ENCODE data around the gene CDKL1.
A peak's percentile ranks its signal among the peaks of the same experiment; 100 is the strongest.

Gene CDKL1

GRCh38 chr14:50340963-50341362 is 55.7 kb downstream of the CDKL1 start:
- no peak overlapping the region for H2AFZ ChIP-seq (ENCODE audit: low read depth, low read length)
- no peaks in the 10 kb centered on the region for H3K79me1 ChIP-seq (replicated peaks; ENCODE audit: low read length, poor library complexity, severe bottlenecking)
- peak overlapping the region in 1 of 2 experiments; percentile 75 for H2BK12ac ChIP-seq (ENCODE audit: low read length in 2 of 2)
- 86% methylated on average over 8 of the region's 9 CpGs for whole genome bisulfite sequencing
- H3K9me3 ChIP-seq (ENCODE audit: control insufficient read depth, low read length): no peaks in the 10 kb centered on the region
- H3K14ac ChIP-seq (ENCODE audit: low read length in 2 of 2): peak overlapping the region in 1 of 2 experiments; percentile 51
- DNase-seq: no peak
- no peak overlapping the region for H2AK5ac ChIP-seq (ENCODE audit: low read length, severe bottlenecking)
- H3K4ac ChIP-seq (ENCODE audit: low read depth in 1 of 2, low read length in 2 of 2): no peak overlapping the region
- H2BK120ac ChIP-seq (ENCODE audit: low read depth, low read length): no peak overlapping the region
- no peak overlapping the region for H4K8ac ChIP-seq (ENCODE audit: low read length)
- H3K18ac ChIP-seq (ENCODE audit: low read depth in 1 of 2, low read length in 2 of 2): peak overlapping the region in 1 of 2 experiments; percentile 6
- no peak overlapping the region for H2BK5ac ChIP-seq (ENCODE audit: low read depth, low read length, poor library complexity, severe bottlenecking)
- H3K4me1 ChIP-seq (ENCODE audit: control insufficient read depth, insufficient read depth, low read depth, low read length): peaks cover 8% of the 10 kb centered on the region
- no peak overlapping the region for H3K9ac ChIP-seq (ENCODE audit: low read length)
- H3K4me2 ChIP-seq (ENCODE audit: low read length, poor library complexity, severe bottlenecking): no peak overlapping the region
- H3K27ac ChIP-seq (ENCODE audit: low read length, poor library complexity, severe bottlenecking): no peak overlapping the region
- H4K91ac ChIP-seq (ENCODE audit: low read length): no peak overlapping the region
- H3K27me3 ChIP-seq (ENCODE audit: control insufficient read depth in 1 of 2, insufficient read depth in 1 of 2, low read length in 2 of 2): no peaks in the 10 kb centered on the region
- H3K23ac ChIP-seq (ENCODE audit: low read length in 2 of 2): no peak overlapping the region
- H2BK15ac ChIP-seq (ENCODE audit: low read depth, poor library complexity, severe bottlenecking): no peak overlapping the region
- H3K36me3 ChIP-seq (ENCODE audit: control insufficient read depth in 1 of 2, insufficient read depth in 2 of 2, low read depth in 1 of 2, low read length in 2 of 2): peaks cover 3 to 8% of the 10 kb centered on the region in 2 experiments
- no peak overlapping the region for H3K4me3 ChIP-seq (ENCODE audit: insufficient read depth in 1 of 2, low read depth in 1 of 2, low read length in 2 of 2)

GRCh38 chr14:50340045-50340444 is 56.6 kb downstream of the CDKL1 start:
- Histone ChIP-seq H2BK15ac (ENCODE audit: low read depth, poor library complexity, severe bottlenecking) (no peak overlapping the region), H3K23ac (ENCODE audit: low read length in 2 of 2) (no peak overlapping the region), H3K9ac (ENCODE audit: low read length) (no peak overlapping the region), H3K36me3 (ENCODE audit: control insufficient read depth in 1 of 2, insufficient read depth in 2 of 2, low read depth in 1 of 2, low read length in 2 of 2) (peaks cover 3 to 8% of the 10 kb centered on the region in 2 experiments), H3K4me3 (ENCODE audit: insufficient read depth in 1 of 2, low read depth in 1 of 2, low read length in 2 of 2) (no peak overlapping the region), H3K4me1 (ENCODE audit: control insufficient read depth, insufficient read depth, low read depth, low read length) (peaks cover 13% of the 10 kb centered on the region), H2BK120ac (ENCODE audit: low read depth, low read length) (no peak overlapping the region), H4K8ac (ENCODE audit: low read length) (no peak overlapping the region), H3K27me3 (ENCODE audit: control insufficient read depth in 1 of 2, insufficient read depth in 1 of 2, low read length in 2 of 2) (no peaks in the 10 kb centered on the region), H3K79me1 (replicated peaks; ENCODE audit: low read length, poor library complexity, severe bottlenecking) (no peaks in the 10 kb centered on the region), H2AK5ac (ENCODE audit: low read length, severe bottlenecking) (no peak overlapping the region), H3K14ac (ENCODE audit: low read length in 2 of 2) (peak overlapping the region in 1 of 2 experiments; percentile 55), H3K18ac (ENCODE audit: low read depth in 1 of 2, low read length in 2 of 2) (peak overlapping the region in 1 of 2 experiments; percentile 66), H4K91ac (ENCODE audit: low read length) (no peak overlapping the region), H2AFZ (ENCODE audit: low read depth, low read length) (no peak overlapping the region), H2BK12ac (ENCODE audit: low read length in 2 of 2) (peak overlapping the region in 1 of 2 experiments; percentile 58), H3K4me2 (ENCODE audit: low read length, poor library complexity, severe bottlenecking) (no peak overlapping the region), H3K4ac (ENCODE audit: low read depth in 1 of 2, low read length in 2 of 2) (peak overlapping the region in 1 of 2 experiments; percentile 71), H2BK5ac (ENCODE audit: low read depth, low read length, poor library complexity, severe bottlenecking) (no peak overlapping the region), H3K9me3 (ENCODE audit: control insufficient read depth, low read length) (no peaks in the 10 kb centered on the region), H3K27ac (ENCODE audit: low read length, poor library complexity, severe bottlenecking) (no peak overlapping the region)
- no peak for DNase-seq
- 40% methylated on average over 2 of the region's 5 CpGs for WGBS

GRCh38 chr14:50339178-50339804 is 57.4 kb downstream of the CDKL1 start:
- WGBS: 94% methylated on average over 1 of the region's 3 CpGs

GRCh38 chr14:50338587-50338986 is 58.1 kb downstream of the CDKL1 start:
- DNase-seq: no peak
- no peak overlapping the region for H3K18ac ChIP-seq (ENCODE audit: low read depth in 1 of 2, low read length in 2 of 2)

More at GRCh38 chr14:50339178-50339804, 57.4 kb downstream of the CDKL1 start:
- Histone ChIP-seq H3K4me2 (ENCODE audit: low read length, poor library complexity, severe bottlenecking) (no peak overlapping the region), H3K23ac (ENCODE audit: low read length in 2 of 2) (no peak overlapping the region), H3K27me3 (ENCODE audit: control insufficient read depth in 1 of 2, insufficient read depth in 1 of 2, low read length in 2 of 2) (no peaks in the 10 kb centered on the region), H3K9me3 (ENCODE audit: control insufficient read depth, low read length) (no peaks in the 10 kb centered on the region), H3K18ac (ENCODE audit: low read depth in 1 of 2, low read length in 2 of 2) (no peak overlapping the region), H2BK12ac (ENCODE audit: low read length in 2 of 2) (no peak overlapping the region), H2AK5ac (ENCODE audit: low read length, severe bottlenecking) (no peak overlapping the region), H3K4me1 (ENCODE audit: control insufficient read depth, insufficient read depth, low read depth, low read length) (peaks cover 12% of the 10 kb centered on the region), H3K4ac (ENCODE audit: low read depth in 1 of 2, low read length in 2 of 2) (no peak overlapping the region), H4K8ac (ENCODE audit: low read length) (no peak overlapping the region), H3K27ac (ENCODE audit: low read length, poor library complexity, severe bottlenecking) (no peak overlapping the region), H2BK5ac (ENCODE audit: low read depth, low read length, poor library complexity, severe bottlenecking) (no peak overlapping the region), H3K4me3 (ENCODE audit: insufficient read depth in 1 of 2, low read depth in 1 of 2, low read length in 2 of 2) (no peak overlapping the region), H3K14ac (ENCODE audit: low read length in 2 of 2) (no peak overlapping the region), H3K79me1 (replicated peaks; ENCODE audit: low read length, poor library complexity, severe bottlenecking) (no peaks in the 10 kb centered on the region), H2BK120ac (ENCODE audit: low read depth, low read length) (no peak overlapping the region), H2AFZ (ENCODE audit: low read depth, low read length) (no peak overlapping the region), H2BK15ac (ENCODE audit: low read depth, poor library complexity, severe bottlenecking) (no peak overlapping the region), H4K91ac (ENCODE audit: low read length) (no peak overlapping the region), H3K36me3 (ENCODE audit: control insufficient read depth in 1 of 2, insufficient read depth in 2 of 2, low read depth in 1 of 2, low read length in 2 of 2) (peaks cover 3 to 8% of the 10 kb centered on the region in 2 experiments), H3K9ac (ENCODE audit: low read length) (no peak overlapping the region)
- DNase-seq: no peak

More at GRCh38 chr14:50338587-50338986, 58.1 kb downstream of the CDKL1 start:
- Histone ChIP-seq H3K23ac (ENCODE audit: low read length in 2 of 2) (no peak overlapping the region), H2BK5ac (ENCODE audit: low read depth, low read length, poor library complexity, severe bottlenecking) (no peak overlapping the region), H2BK12ac (ENCODE audit: low read length in 2 of 2) (no peak overlapping the region), H4K91ac (ENCODE audit: low read length) (no peak overlapping the region), H2BK15ac (ENCODE audit: low read depth, poor library complexity, severe bottlenecking) (no peak overlapping the region), H3K9ac (ENCODE audit: low read length) (no peak overlapping the region), H4K8ac (ENCODE audit: low read length) (no peak overlapping the region), H3K36me3 (ENCODE audit: control insufficient read depth in 1 of 2, insufficient read depth in 2 of 2, low read depth in 1 of 2, low read length in 2 of 2) (peaks cover 3 to 8% of the 10 kb centered on the region in 2 experiments), H3K27ac (ENCODE audit: low read length, poor library complexity, severe bottlenecking) (no peak overlapping the region), H3K79me1 (replicated peaks; ENCODE audit: low read length, poor library complexity, severe bottlenecking) (no peaks in the 10 kb centered on the region), H3K27me3 (ENCODE audit: control insufficient read depth in 1 of 2, insufficient read depth in 1 of 2, low read length in 2 of 2) (no peaks in the 10 kb centered on the region), H3K9me3 (ENCODE audit: control insufficient read depth, low read length) (no peaks in the 10 kb centered on the region), H2AK5ac (ENCODE audit: low read length, severe bottlenecking) (no peak overlapping the region), H3K4me3 (ENCODE audit: insufficient read depth in 1 of 2, low read depth in 1 of 2, low read length in 2 of 2) (no peak overlapping the region), H2BK120ac (ENCODE audit: low read depth, low read length) (no peak overlapping the region), H3K14ac (ENCODE audit: low read length in 2 of 2) (no peak overlapping the region), H2AFZ (ENCODE audit: low read depth, low read length) (no peak overlapping the region), H3K4me1 (ENCODE audit: control insufficient read depth, insufficient read depth, low read depth, low read length) (peaks cover 9% of the 10 kb centered on the region), H3K4ac (ENCODE audit: low read depth in 1 of 2, low read length in 2 of 2) (no peak overlapping the region), H3K4me2 (ENCODE audit: low read length, poor library complexity, severe bottlenecking) (no peak overlapping the region)
- 98% methylated on average over 2 of the region's 2 CpGs for WGBS
